Nephron (organoid): ENCODE measurements around the gene TUBGCP5.

Experiments
- H3K27ac Mint-ChIP-seq, 3 experiments: 2 replicates each; pipeline ENCODE4 v1.8.0; 2020; ENCODE audit warnings: mixed read lengths in 3 of 3, mild to moderate bottlenecking in 2 of 3, moderate library complexity in 1 of 3
- H3K27me3 Mint-ChIP-seq: 2 replicates; pipeline ENCODE4 v1.8.0; 2021; ENCODE audit warnings: low read depth, mild to moderate bottlenecking, moderate library complexity, mixed read lengths
- H3K36me3 Mint-ChIP-seq: 2 replicates; pipeline ENCODE4 v1.8.0; 2020; ENCODE audit warnings: low read depth, mixed read lengths
- H3K4me1 Mint-ChIP-seq: 2 replicates; pipeline ENCODE4 v1.8.0; 2020; ENCODE audit warnings: mixed read lengths
- H3K4me3 Mint-ChIP-seq, 3 experiments: 2 replicates each; pipeline ENCODE4 v1.8.0; 2020; ENCODE audit warnings: mild to moderate bottlenecking in 3 of 3, mixed read lengths in 3 of 3, moderate library complexity in 2 of 3
- H3K9me3 Mint-ChIP-seq: 2 replicates; pipeline ENCODE4 v1.8.0; 2020; ENCODE audit warnings: mixed read lengths
- CTCF ChIP-seq, 3 experiments: fragments of 200-600 bp; sonication (generic); IDR thresholded peaks; one replicate each; pipeline ENCODE4 v1.5.0; 2021; ENCODE audit warnings: antibody characterized with exemption in 3 of 3; ENCODE audit not compliant: unreplicated experiment in 3 of 3

The TUBGCP5 gene

GRCh38 chr15:22954798-22955543, 84.4 kb downstream of the TUBGCP5 start:
- H3K36me3 Mint-ChIP-seq = no peaks in the 10 kb centered on the region
- no peaks in the 10 kb centered on the region for H3K9me3 Mint-ChIP-seq
- TF ChIP-seq CTCF (IDR thresholded peaks at IDR 0.05; ENCODE audit: unreplicated experiment in 3 of 3) = no peak
- no peaks in the 10 kb centered on the region for H3K27me3 Mint-ChIP-seq
- peaks cover 40% of the 10 kb centered on the region for H3K4me1 Mint-ChIP-seq
- H3K27ac Mint-ChIP-seq = peak overlapping the region in 2 of 3 experiments; percentile 44 to 60
- H3K4me3 Mint-ChIP-seq = no peak overlapping the region

- H3K36me3 Mint-ChIP-seq = no peaks in the 10 kb centered on the region
- no peak overlapping the region for H3K4me3 Mint-ChIP-seq
- peaks cover 42% of the 10 kb centered on the region for H3K4me1 Mint-ChIP-seq
- no peaks in the 10 kb centered on the region for H3K27me3 Mint-ChIP-seq
- no peak for TF ChIP-seq CTCF (IDR thresholded peaks at IDR 0.05; ENCODE audit: unreplicated experiment in 3 of 3)
- no peaks in the 10 kb centered on the region for H3K9me3 Mint-ChIP-seq
- peak overlapping the region in 2 of 3 experiments; percentile 44 to 60 for H3K27ac Mint-ChIP-seq
Measured at GRCh38 chr15:22954326-22954725, 85.0 kb downstream of the TUBGCP5 start.

- TF ChIP-seq CTCF (IDR thresholded peaks at IDR 0.05; ENCODE audit: unreplicated experiment in 3 of 3) = no peak
- H3K27me3 Mint-ChIP-seq = no peaks in the 10 kb centered on the region
- H3K4me3 Mint-ChIP-seq = peak overlapping the region; percentile 28 to 56 (median 47)
- H3K9me3 Mint-ChIP-seq = no peaks in the 10 kb centered on the region
- peak overlapping the region; percentile 74 to 90 (median 86) for H3K27ac Mint-ChIP-seq
- H3K4me1 Mint-ChIP-seq = peaks cover 55% of the 10 kb centered on the region
- H3K36me3 Mint-ChIP-seq = no peaks in the 10 kb centered on the region
Measured at GRCh38 chr15:22952796-22953579, 86.4 kb downstream of the TUBGCP5 start.

GRCh38 chr15:22951381-22952280, 87.7 kb downstream of the TUBGCP5 start:
- H3K4me3 Mint-ChIP-seq = no peak overlapping the region
- no peaks in the 10 kb centered on the region for H3K36me3 Mint-ChIP-seq
- no peak for TF ChIP-seq CTCF (IDR thresholded peaks at IDR 0.05; ENCODE audit: unreplicated experiment in 3 of 3)
- peaks cover 48% of the 10 kb centered on the region for H3K4me1 Mint-ChIP-seq
- no peaks in the 10 kb centered on the region for H3K27me3 Mint-ChIP-seq
- peak overlapping the region; percentile 54 to 90 (median 72) for H3K27ac Mint-ChIP-seq
- H3K9me3 Mint-ChIP-seq = no peaks in the 10 kb centered on the region

GRCh38 chr15:22951031-22951380, 88.4 kb downstream of the TUBGCP5 start:
- Mint-ChIP-seq H3K36me3 (no peaks in the 10 kb centered on the region), H3K4me3 (no peak overlapping the region), H3K4me1 (peaks cover 42% of the 10 kb centered on the region), H3K9me3 (no peaks in the 10 kb centered on the region), H3K27ac (peak overlapping the region in 1 of 3 experiments; percentile 44), H3K27me3 (no peaks in the 10 kb centered on the region)
- TF ChIP-seq CTCF (IDR thresholded peaks at IDR 0.05; ENCODE audit: unreplicated experiment in 3 of 3) = no peak
